ENCODE data around the gene KLHL7. TPM values are rescaled to one million over a fixed set of nuclear protein-coding genes. Genes with fewer than 3 reads are reported as not detected.
"Not testable (repeated sequence)": the region's sequence is repeated elsewhere in the genome, so short reads cannot be mapped to it uniquely, and the experiment has no call there.

KLHL7 gene
- total RNA-seq, 1 donor from 2014 or later = 54.8 TPM

DNA sequence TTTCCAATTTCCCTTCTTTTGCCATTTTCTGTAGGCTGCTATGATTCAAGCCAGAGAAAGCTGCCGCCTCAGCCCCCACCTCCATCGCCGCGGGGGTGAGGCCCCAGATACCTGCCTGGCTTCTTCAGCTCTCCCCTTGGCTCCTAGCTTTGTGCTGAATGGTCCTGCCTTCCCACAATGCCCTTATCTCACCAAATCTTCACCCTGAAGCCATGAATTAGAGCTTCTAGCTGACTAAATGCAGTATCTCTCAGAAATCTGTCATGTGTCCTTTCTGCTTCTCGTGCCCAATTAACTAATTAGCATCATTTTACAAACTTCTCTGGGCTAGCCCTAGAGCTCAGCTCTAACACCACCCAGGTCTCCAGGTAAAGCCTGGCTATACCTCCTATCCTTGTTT is 108.8 kb downstream of the KLHL7 start:
- Histone ChIP-seq H3K27me3 (ENCODE audit: control insufficient read depth, insufficient read depth, low read length) (no peaks in the 10 kb centered on the region), H3K36me3 (ENCODE audit: control insufficient read depth, insufficient read depth, low read length) (no peaks in the 10 kb centered on the region), H3K4me3 (ENCODE audit: low read depth, low read length) (no peak overlapping the region)
- TF ChIP-seq, protein P1, sequence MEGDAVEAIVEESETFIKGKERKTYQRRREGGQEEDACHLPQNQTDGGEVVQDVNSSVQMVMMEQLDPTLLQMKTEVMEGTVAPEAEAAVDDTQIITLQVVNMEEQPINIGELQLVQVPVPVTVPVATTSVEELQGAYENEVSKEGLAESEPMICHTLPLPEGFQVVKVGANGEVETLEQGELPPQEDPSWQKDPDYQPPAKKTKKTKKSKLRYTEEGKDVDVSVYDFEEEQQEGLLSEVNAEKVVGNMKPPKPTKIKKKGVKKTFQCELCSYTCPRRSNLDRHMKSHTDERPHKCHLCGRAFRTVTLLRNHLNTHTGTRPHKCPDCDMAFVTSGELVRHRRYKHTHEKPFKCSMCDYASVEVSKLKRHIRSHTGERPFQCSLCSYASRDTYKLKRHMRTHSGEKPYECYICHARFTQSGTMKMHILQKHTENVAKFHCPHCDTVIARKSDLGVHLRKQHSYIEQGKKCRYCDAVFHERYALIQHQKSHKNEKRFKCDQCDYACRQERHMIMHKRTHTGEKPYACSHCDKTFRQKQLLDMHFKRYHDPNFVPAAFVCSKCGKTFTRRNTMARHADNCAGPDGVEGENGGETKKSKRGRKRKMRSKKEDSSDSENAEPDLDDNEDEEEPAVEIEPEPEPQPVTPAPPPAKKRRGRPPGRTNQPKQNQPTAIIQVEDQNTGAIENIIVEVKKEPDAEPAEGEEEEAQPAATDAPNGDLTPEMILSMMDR (IDR thresholded peaks at IDR 0.05; ENCODE audit: insufficient read depth, low read length, poor library complexity, severe bottlenecking) = no peak
- DNase-seq (ENCODE audit: low read depth) = no peak

DNA sequence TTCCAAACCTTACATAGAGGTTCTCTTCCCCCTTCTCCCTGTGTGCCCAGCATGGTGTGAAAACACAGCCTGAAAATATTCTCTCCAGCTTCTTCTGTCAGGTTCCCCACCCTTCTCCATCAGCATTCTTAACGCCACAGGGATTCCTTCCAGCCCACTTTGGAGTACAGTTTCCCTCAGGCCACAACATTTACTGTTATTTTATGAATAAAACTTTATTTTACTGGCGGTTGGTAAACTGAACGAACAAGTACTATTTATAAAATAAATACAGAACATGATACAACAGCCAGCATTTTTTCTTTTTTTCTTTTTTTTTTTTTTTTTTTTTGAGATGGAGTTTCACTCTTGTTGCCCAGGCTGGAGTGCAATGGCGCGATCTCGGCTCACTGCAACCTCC is 109.4 kb downstream of the KLHL7 start:
- Histone ChIP-seq H3K4me3 (ENCODE audit: low read depth, low read length) (no peak overlapping the region), H3K36me3 (ENCODE audit: control insufficient read depth, insufficient read depth, low read length) (no peaks in the 10 kb centered on the region), H3K27me3 (ENCODE audit: control insufficient read depth, insufficient read depth, low read length) (no peaks in the 10 kb centered on the region)
- no peak for DNase-seq (ENCODE audit: low read depth)
- TF ChIP-seq, protein P1 (IDR thresholded peaks at IDR 0.05; ENCODE audit: insufficient read depth, low read length, poor library complexity, severe bottlenecking) = no peak

DNA sequence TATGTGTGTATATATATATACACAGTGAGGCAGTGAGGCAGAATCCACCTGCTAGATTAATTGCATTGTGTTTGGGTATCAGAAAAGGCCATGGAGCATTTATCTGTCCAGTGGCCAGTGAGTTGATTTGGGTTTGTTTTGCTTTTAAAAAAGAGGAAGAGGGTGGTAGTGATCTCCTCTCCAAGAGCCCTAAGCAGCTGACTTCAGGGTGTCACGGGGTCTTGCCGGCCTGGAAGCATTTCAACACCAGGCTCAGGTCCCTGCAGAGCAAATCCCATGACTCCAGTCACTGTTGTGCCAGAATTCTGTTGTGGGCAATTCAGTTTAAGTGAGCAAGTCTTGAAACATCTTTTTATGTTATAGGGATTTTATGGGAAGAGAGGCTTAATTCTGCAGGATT is 110.4 kb downstream of the KLHL7 start:
- H3K4me3 ChIP-seq (ENCODE audit: low read depth, low read length) = no peak overlapping the region
- DNase-seq (ENCODE audit: low read depth) = no peak
- no peaks in the 10 kb centered on the region for H3K36me3 ChIP-seq (ENCODE audit: control insufficient read depth, insufficient read depth, low read length)
- peaks cover 3% of the 10 kb centered on the region for H3K27me3 ChIP-seq (ENCODE audit: control insufficient read depth, insufficient read depth, low read length)
- TF ChIP-seq, protein P1 (IDR thresholded peaks at IDR 0.05; ENCODE audit: insufficient read depth, low read length, poor library complexity, severe bottlenecking) = no peak

DNA sequence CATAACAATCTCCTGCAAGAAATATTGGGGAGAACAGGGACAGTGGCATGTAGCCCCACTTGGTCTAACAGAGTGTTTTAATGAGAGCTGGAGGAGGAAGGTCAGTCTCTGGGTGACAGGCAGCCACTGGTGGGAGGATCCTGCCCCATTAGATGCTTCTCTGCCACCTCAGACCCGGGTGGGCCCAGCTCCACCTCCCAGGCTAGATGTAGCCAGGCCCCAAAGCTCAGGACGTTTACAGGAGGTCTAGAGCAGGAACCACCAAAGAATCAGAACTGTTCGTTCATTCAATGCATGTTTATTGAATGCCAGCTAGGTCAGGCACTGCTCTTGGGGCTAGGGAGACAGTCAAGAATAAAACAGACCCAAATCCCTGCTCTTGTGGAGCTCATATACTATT is 112.6 kb downstream of the KLHL7 start:
- no peak for DNase-seq (ENCODE audit: low read depth)
- Histone ChIP-seq H3K4me3 (ENCODE audit: low read depth, low read length) (no peak overlapping the region), H3K27me3 (ENCODE audit: control insufficient read depth, insufficient read depth, low read length) (peaks cover 4% of the 10 kb centered on the region), H3K36me3 (ENCODE audit: control insufficient read depth, insufficient read depth, low read length) (no peaks in the 10 kb centered on the region)
- TF ChIP-seq, protein P1 (IDR thresholded peaks at IDR 0.05; ENCODE audit: insufficient read depth, low read length, poor library complexity, severe bottlenecking) = no peak

DNA sequence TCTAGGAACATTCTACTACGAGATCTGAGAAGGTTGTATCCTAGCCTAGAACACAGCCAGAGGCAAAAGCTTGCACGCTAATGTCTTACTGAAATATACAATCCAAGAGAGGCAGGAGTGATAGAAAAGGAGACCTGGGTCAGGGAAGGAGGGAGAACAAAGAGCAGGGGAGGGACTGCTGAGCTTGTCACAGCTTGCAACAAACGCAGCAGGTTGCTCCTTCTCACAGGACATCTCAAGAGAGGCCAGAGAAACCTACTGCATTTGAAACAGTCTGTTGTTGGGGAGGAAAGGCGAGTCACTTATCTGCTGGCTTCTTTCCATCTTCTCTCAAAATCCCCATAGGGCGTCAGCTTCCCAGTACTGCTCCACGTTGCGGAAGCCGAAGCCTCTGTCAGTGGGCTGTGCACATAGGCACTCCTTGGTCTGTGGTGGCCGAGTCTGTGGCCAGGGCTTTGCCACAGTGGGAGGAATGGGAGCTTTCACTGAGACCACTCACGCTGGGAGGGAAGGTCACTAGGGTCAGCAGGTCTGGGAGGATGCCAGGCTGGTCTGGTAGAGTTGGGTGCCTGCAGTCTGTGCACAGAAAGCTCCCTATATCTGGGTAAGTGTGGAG is 115.2 kb downstream of the KLHL7 start:
- no peak for DNase-seq (ENCODE audit: low read depth)
- no peaks in the 10 kb centered on the region for H3K36me3 ChIP-seq (ENCODE audit: control insufficient read depth, insufficient read depth, low read length)
- H3K4me3 ChIP-seq (ENCODE audit: low read depth, low read length) = no peak overlapping the region
- TF ChIP-seq, protein P1 (IDR thresholded peaks at IDR 0.05; ENCODE audit: insufficient read depth, low read length, poor library complexity, severe bottlenecking) = no peak
- H3K27me3 ChIP-seq (ENCODE audit: control insufficient read depth, insufficient read depth, low read length) = peaks cover 4% of the 10 kb centered on the region

DNA sequence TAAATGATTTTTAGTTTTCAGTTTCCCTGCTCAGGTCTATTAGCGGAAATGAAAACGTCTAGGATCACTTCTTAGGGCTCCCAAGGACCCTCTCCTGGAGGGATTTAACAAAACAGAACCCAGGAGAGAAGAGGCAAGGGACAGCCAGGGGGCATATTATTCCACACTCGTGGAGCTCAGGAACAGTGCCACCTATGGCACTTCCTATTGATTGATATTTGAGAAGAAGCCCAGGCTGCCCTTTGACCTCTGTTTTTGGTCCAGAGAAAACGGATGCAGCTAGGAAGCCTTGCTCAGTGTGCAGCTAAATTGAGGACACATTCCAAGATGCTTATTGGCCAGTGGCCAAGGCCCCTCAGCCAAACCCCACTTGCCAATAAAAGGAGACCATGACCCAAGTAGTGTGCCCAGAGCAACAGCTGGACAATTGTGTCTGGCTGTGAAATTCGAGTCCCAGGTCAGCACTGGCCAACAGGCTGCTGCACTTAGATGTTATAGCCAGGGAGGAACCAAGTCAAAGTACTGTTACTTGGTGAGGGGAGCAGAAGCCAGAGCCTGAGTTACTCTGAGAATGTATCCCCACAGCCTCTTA is 117.0 kb downstream of the KLHL7 start:
- DNase-seq (ENCODE audit: low read depth) = no peak
- no peak overlapping the region for H3K4me3 ChIP-seq (ENCODE audit: low read depth, low read length)
- no peaks in the 10 kb centered on the region for H3K36me3 ChIP-seq (ENCODE audit: control insufficient read depth, insufficient read depth, low read length)
- TF ChIP-seq, protein P1 (IDR thresholded peaks at IDR 0.05; ENCODE audit: insufficient read depth, low read length, poor library complexity, severe bottlenecking) = no peak
- peaks cover 4% of the 10 kb centered on the region for H3K27me3 ChIP-seq (ENCODE audit: control insufficient read depth, insufficient read depth, low read length)

DNA sequence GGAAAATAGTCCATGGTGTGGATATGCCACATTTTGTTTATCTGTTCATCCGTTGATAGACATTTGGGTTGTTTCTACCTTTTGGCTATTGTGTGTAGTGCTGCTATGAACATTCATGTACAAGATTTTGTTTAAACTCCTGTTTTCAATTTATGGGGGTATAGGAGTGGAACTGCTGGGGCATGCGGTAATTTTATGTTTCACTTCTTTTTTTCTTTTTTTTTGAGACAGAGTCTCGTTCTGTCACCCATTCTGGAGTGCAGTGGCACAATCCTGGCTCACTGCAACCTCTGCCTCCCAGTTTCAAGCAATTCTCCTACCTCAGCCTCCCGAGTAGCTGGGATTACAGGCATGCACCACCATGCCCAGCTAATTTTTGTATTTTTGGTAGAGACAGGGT is 118.8 kb downstream of the KLHL7 start:
- H3K36me3 ChIP-seq (ENCODE audit: control insufficient read depth, insufficient read depth, low read length); H3K4me3 ChIP-seq (ENCODE audit: low read depth, low read length); H3K27me3 ChIP-seq (ENCODE audit: control insufficient read depth, insufficient read depth, low read length); DNase-seq (ENCODE audit: low read depth): not testable (repeated sequence)
